ENCODE results near the gene LAMTOR4.
"Not testable (repeated sequence)": the region's sequence is repeated elsewhere in the genome, so short reads cannot be mapped to it uniquely, and the experiment has no call there.

The LAMTOR4 gene

GRCh38 chr7:100189061-100189460 is 40.3 kb downstream of the LAMTOR4 start:
- no peak overlapping the region for H3K9ac ChIP-seq (ENCODE audit: insufficient read length, low read depth)
- no peak for TF ChIP-seq SUZ12 (IDR thresholded peaks at IDR 0.05; ENCODE audit: extremely low read depth, insufficient read depth, insufficient read length)
- TF ChIP-seq ZNF274 (IDR thresholded peaks at IDR 0.05; ENCODE audit: low read depth, low read length), result no peak
- TF ChIP-seq YY1 (IDR thresholded peaks at IDR 0.05; ENCODE audit: insufficient read depth, insufficient read length), result no peak
- H3K4me3 ChIP-seq (ENCODE audit: insufficient read length, low read depth), result no peak overlapping the region

DNA sequence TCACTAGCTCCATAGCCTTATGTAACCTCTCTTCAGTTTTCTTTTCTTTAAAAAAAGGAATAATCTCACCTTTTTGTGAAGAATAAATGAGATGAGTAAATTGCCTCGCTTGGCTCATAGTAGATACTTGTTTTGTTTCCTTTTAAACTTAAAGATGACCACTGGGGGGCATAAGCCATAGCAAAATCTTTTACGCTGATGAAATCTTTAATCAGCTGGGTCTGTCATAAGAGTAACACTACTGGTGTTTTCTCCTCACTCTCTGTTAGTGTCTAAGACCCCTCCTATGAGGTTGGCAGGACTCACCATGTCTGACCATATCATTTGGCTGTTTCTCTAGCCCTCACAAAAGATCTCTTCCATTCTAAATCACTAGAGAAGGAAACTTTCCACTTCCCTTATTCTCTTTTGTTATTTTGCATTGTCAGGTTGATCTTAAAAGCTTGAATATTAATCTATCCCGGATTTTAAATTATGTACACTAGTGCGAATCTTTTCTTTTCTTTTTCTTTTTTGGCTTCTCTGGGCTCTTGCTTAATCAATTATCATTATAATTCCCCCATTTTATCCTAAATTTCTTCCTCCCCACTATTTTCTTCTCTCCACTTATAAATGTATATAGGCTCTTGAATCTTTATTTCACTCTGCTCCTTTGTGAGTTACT is 41.5 kb downstream of the LAMTOR4 start:
- Histone ChIP-seq H3K4me1 (ENCODE audit: insufficient read depth, insufficient read length) (no peaks in the 10 kb centered on the region), H3K4me3 (ENCODE audit: insufficient read length, low read depth) (no peak overlapping the region), H3K9me3 (ENCODE audit: insufficient read depth, low read length) (no peaks in the 10 kb centered on the region), H3K27me3 (ENCODE audit: insufficient read depth, insufficient read length) (no peaks in the 10 kb centered on the region), H3K9ac (ENCODE audit: insufficient read length, low read depth) (no peak overlapping the region), H3K36me3 (ENCODE audit: insufficient read depth, insufficient read length, low read length) (no peaks in the 10 kb centered on the region)
- no peak for TF ChIP-seq SUZ12 (IDR thresholded peaks at IDR 0.05; ENCODE audit: extremely low read depth, insufficient read depth, insufficient read length)
- TF ChIP-seq ZNF274 (IDR thresholded peaks at IDR 0.05; ENCODE audit: low read depth, low read length), result no peak
- no peak for TF ChIP-seq YY1 (IDR thresholded peaks at IDR 0.05; ENCODE audit: insufficient read depth, insufficient read length)
- DNase-seq (ENCODE audit: low read depth, low spot score), result no peak

More at GRCh38 chr7:100189061-100189460, 40.3 kb downstream of the LAMTOR4 start:
- H3K36me3 ChIP-seq (ENCODE audit: insufficient read depth, insufficient read length, low read length), result no peaks in the 10 kb centered on the region
- no peaks in the 10 kb centered on the region for H3K9me3 ChIP-seq (ENCODE audit: insufficient read depth, low read length)
- no peaks in the 10 kb centered on the region for H3K4me1 ChIP-seq (ENCODE audit: insufficient read depth, insufficient read length)
- no peaks in the 10 kb centered on the region for H3K27me3 ChIP-seq (ENCODE audit: insufficient read depth, insufficient read length)
- no peak for DNase-seq (ENCODE audit: low read depth, low spot score)

GRCh38 chr7:100191775-100192174 is 43.1 kb downstream of the LAMTOR4 start:
- Histone ChIP-seq H3K9me3 (ENCODE audit: insufficient read depth, low read length) (no peaks in the 10 kb centered on the region), H3K36me3 (ENCODE audit: insufficient read depth, insufficient read length, low read length) (no peaks in the 10 kb centered on the region), H3K4me1 (ENCODE audit: insufficient read depth, insufficient read length) (no peaks in the 10 kb centered on the region), H3K9ac (ENCODE audit: insufficient read length, low read depth) (no peak overlapping the region), H3K4me3 (ENCODE audit: insufficient read length, low read depth) (no peak overlapping the region), H3K27me3 (ENCODE audit: insufficient read depth, insufficient read length) (no peaks in the 10 kb centered on the region)
- no peak for DNase-seq (ENCODE audit: low read depth, low spot score)
- TF ChIP-seq YY1 (IDR thresholded peaks at IDR 0.05; ENCODE audit: insufficient read depth, insufficient read length) (no peak), ZNF274 (IDR thresholded peaks at IDR 0.05; ENCODE audit: low read depth, low read length) (no peak), SUZ12 (IDR thresholded peaks at IDR 0.05; ENCODE audit: extremely low read depth, insufficient read depth, insufficient read length) (no peak)

DNA sequence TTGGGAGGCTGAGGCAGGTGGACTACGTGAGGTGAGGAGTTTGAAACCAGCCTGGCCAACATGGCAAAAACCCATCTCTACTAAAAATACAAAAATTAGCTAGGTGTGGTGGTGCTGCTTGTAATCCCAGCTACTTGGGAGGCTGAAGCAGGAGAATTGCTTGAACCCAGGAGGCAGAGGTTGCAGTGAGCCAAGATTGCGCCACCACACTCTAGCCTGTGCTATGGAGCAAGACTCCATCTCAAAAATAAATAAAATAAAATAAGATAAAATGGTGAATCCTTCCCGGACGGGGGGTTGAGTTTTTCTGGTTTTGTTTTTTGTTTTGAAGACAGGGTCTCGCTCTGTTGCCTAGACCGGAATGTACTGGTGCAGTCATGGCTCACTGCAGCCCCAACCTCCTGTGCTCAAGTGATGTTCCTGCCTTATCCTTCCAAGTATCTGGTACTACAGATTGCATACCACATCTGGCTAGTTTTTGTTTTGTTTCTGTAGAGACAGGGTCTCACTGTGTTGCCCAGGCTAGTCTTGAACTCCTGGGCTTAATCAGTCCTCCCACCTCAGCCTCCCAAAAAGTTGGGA is 43.7 kb downstream of the LAMTOR4 start:
- H3K27me3 ChIP-seq (ENCODE audit: insufficient read depth, insufficient read length); H3K4me3 ChIP-seq (ENCODE audit: insufficient read length, low read depth); H3K4me1 ChIP-seq (ENCODE audit: insufficient read depth, insufficient read length); DNase-seq (ENCODE audit: low read depth, low spot score); H3K9ac ChIP-seq (ENCODE audit: insufficient read length, low read depth); H3K9me3 ChIP-seq (ENCODE audit: insufficient read depth, low read length); H3K36me3 ChIP-seq (ENCODE audit: insufficient read depth, insufficient read length, low read length): not testable (repeated sequence)

DNA sequence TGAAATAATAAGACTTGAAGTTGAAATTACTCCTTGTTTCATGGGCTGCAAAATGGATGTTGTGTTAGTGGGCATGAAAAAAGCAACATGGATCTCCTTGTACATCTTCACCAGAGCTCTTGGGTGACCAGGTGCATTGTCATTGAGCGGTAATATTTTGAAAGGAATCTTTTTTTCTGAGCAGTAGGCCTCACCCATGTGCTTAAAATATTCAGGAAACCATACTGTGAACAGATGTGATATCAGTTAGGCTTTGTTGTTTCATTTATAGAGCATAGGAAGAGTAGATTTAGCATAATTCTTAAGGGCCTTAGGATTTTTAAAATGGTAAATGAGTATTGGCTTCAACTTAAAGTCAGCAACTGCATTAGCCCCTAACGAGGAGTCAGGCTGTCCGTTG is 44.3 kb downstream of the LAMTOR4 start:
- Histone ChIP-seq H3K27me3 (ENCODE audit: insufficient read depth, insufficient read length) (no peaks in the 10 kb centered on the region), H3K9me3 (ENCODE audit: insufficient read depth, low read length) (no peaks in the 10 kb centered on the region), H3K9ac (ENCODE audit: insufficient read length, low read depth) (no peak overlapping the region), H3K36me3 (ENCODE audit: insufficient read depth, insufficient read length, low read length) (no peaks in the 10 kb centered on the region), H3K4me1 (ENCODE audit: insufficient read depth, insufficient read length) (no peaks in the 10 kb centered on the region), H3K4me3 (ENCODE audit: insufficient read length, low read depth) (no peak overlapping the region)
- DNase-seq (ENCODE audit: low read depth, low spot score), result no peak
- TF ChIP-seq SUZ12 (IDR thresholded peaks at IDR 0.05; ENCODE audit: extremely low read depth, insufficient read depth, insufficient read length), result no peak
- TF ChIP-seq YY1 (IDR thresholded peaks at IDR 0.05; ENCODE audit: insufficient read depth, insufficient read length), result no peak
- TF ChIP-seq ZNF274 (IDR thresholded peaks at IDR 0.05; ENCODE audit: low read depth, low read length), result no peak

DNA sequence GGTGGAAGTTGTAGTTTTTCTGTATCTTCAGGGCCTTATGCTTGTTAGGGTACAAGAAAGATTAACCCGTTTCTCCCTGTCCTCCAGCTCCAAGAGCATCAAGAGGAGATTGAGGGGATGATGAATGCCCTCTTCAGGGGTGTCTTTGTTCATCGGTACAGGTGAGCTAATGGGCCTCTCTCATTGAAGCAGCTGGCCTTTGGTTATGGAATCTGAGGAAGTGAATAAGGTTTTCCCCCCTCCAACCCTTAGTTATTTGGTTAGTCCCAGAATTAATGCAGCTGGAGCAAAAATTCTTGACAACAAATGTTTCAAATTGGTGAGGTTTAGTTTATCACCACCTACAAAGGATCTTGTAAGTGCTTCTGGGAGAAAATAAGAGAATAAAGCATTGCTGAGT is 46.5 kb downstream of the LAMTOR4 start:
- H3K9me3 ChIP-seq (ENCODE audit: insufficient read depth, low read length), result no peaks in the 10 kb centered on the region
- TF ChIP-seq SUZ12 (IDR thresholded peaks at IDR 0.05; ENCODE audit: extremely low read depth, insufficient read depth, insufficient read length) (no peak), YY1 (IDR thresholded peaks at IDR 0.05; ENCODE audit: insufficient read depth, insufficient read length) (no peak), ZNF274 (IDR thresholded peaks at IDR 0.05; ENCODE audit: low read depth, low read length) (no peak)
- no peak overlapping the region for H3K4me3 ChIP-seq (ENCODE audit: insufficient read length, low read depth)
- no peaks in the 10 kb centered on the region for H3K4me1 ChIP-seq (ENCODE audit: insufficient read depth, insufficient read length)
- H3K9ac ChIP-seq (ENCODE audit: insufficient read length, low read depth), result no peak overlapping the region
- no peaks in the 10 kb centered on the region for H3K27me3 ChIP-seq (ENCODE audit: insufficient read depth, insufficient read length)
- H3K36me3 ChIP-seq (ENCODE audit: insufficient read depth, insufficient read length, low read length), result no peaks in the 10 kb centered on the region
- DNase-seq (ENCODE audit: low read depth, low spot score), result no peak

- not testable (repeated sequence) for H3K4me3 ChIP-seq (ENCODE audit: insufficient read length, low read depth); H3K4me1 ChIP-seq (ENCODE audit: insufficient read depth, insufficient read length); H3K9ac ChIP-seq (ENCODE audit: insufficient read length, low read depth); H3K27me3 ChIP-seq (ENCODE audit: insufficient read depth, insufficient read length); H3K36me3 ChIP-seq (ENCODE audit: insufficient read depth, insufficient read length, low read length); H3K9me3 ChIP-seq (ENCODE audit: insufficient read depth, low read length); DNase-seq (ENCODE audit: low read depth, low spot score)
These were observed 47.2 kb downstream of the LAMTOR4 start for GRCh38 chr7:100195901-100196322.
